GM20000 (cell line): Measurements from ENCODE around the gene LIG4.

ENCODE experiments used
- DNase-seq: peaks from one replicate; pipeline ENCODE4 v3.0.0; 2012; ENCODE audit warnings: low spot score
- CTCF ChIP-seq: IDR thresholded peaks from 2 replicates; pipeline ENCODE4 v1.5.1; 2012; ENCODE audit warnings: mild to moderate bottlenecking, control low read depth; ENCODE audit errors: extremely low read depth, missing control alignments

Gene LIG4

GRCh38 chr13:108190897-108191296, 24.4 kb downstream of the LIG4 start:
- no peak for TF ChIP-seq CTCF
- no peak for DNase-seq

- no peak for TF ChIP-seq CTCF
- no peak for DNase-seq
Observed at GRCh38 chr13:108188260-108188659, 27.1 kb downstream of the LIG4 start.

- DNase-seq = no peak
- no peak for TF ChIP-seq CTCF
Observed at GRCh38 chr13:108185223-108185622, 30.1 kb downstream of the LIG4 start.

- DNase-seq = no peak
- TF ChIP-seq CTCF = no peak
Observed at GRCh38 chr13:108182652-108183051, 32.7 kb downstream of the LIG4 start.

GRCh38 chr13:108178078-108178477, 37.3 kb downstream of the LIG4 start:
- no peak for DNase-seq
- TF ChIP-seq CTCF = no peak

- peak; percentile 35 for TF ChIP-seq CTCF
- peak; percentile 55 for DNase-seq
Observed at GRCh38 chr13:108176685-108177274, 38.6 kb downstream of the LIG4 start.

- no peak for TF ChIP-seq CTCF
Observed at GRCh38 chr13:108168929-108169328, 46.4 kb downstream of the LIG4 start.

More at GRCh38 chr13:108168929-108169328, 46.4 kb downstream of the LIG4 start:
- DNase-seq = no peak
